Measurements from ENCODE around the gene LRP1-AS. TPM values are rescaled to one million over a fixed set of nuclear protein-coding genes. Genes with fewer than 3 reads are reported as not detected.
A peak's percentile ranks its signal among the peaks of the same experiment; 100 is the strongest.

LRP1-AS gene
- total and polyA plus RNA-seq, 10 of the 15 experiments (the other 5 are each of a cell fraction or from before 2014, with no cell fraction given): not detected

DNA sequence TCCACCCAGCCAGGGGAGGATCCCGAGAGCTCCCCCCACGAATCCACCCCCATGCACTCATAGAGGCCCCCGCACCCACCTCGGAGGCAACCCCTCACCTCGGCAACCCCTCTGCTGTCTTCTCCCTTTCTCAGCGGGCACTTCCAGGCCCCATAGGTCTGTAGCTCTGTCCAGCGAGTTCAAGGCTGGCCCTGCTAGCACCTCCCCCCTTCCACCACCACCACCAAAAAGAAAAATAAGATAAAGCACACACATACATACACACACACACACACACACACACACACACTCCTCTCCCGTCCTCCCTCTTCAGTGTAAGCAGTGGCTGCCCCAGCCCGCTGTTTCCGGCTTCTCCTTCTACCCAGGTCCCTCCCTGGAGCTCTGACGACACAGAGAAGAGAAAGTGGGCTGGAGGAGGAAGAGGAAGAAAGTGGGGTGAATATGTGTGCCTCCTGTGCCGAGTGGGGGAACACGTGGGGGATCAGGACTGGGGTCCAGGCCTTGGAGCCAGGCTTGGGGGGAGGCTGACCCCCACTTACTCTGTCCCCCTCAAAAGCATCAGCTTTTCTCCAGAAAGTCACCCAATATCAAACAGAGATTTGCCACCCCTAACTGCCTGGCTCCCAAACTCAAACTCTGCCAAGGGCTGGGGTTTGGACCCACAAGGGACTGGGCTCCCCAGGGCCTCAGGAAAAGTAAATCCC lies 36.2 kb downstream of the LRP1-AS start, which contains the start of gene STAT6 (continued):
- no peak for TF ChIP-seq DPF2 (IDR thresholded peaks at IDR 0.05)
- no peak for TF ChIP-seq CBX3 (IDR thresholded peaks at IDR 0.05; ENCODE audit: borderline replicate concordance, low read depth)
- TF ChIP-seq, protein P1, sequence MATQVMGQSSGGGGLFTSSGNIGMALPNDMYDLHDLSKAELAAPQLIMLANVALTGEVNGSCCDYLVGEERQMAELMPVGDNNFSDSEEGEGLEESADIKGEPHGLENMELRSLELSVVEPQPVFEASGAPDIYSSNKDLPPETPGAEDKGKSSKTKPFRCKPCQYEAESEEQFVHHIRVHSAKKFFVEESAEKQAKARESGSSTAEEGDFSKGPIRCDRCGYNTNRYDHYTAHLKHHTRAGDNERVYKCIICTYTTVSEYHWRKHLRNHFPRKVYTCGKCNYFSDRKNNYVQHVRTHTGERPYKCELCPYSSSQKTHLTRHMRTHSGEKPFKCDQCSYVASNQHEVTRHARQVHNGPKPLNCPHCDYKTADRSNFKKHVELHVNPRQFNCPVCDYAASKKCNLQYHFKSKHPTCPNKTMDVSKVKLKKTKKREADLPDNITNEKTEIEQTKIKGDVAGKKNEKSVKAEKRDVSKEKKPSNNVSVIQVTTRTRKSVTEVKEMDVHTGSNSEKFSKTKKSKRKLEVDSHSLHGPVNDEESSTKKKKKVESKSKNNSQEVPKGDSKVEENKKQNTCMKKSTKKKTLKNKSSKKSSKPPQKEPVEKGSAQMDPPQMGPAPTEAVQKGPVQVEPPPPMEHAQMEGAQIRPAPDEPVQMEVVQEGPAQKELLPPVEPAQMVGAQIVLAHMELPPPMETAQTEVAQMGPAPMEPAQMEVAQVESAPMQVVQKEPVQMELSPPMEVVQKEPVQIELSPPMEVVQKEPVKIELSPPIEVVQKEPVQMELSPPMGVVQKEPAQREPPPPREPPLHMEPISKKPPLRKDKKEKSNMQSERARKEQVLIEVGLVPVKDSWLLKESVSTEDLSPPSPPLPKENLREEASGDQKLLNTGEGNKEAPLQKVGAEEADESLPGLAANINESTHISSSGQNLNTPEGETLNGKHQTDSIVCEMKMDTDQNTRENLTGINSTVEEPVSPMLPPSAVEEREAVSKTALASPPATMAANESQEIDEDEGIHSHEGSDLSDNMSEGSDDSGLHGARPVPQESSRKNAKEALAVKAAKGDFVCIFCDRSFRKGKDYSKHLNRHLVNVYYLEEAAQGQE (IDR thresholded peaks at IDR 0.05; ENCODE audit: low read depth, low read length): no peak
- TF ChIP-seq MYB (IDR thresholded peaks at IDR 0.05; ENCODE audit: borderline replicate concordance, low read depth, low read length): no peak
- TF ChIP-seq NRF1 (conservative IDR thresholded peaks at IDR 0.05; ENCODE audit: low read depth, low read length): no peak
- TF ChIP-seq, protein P2, sequence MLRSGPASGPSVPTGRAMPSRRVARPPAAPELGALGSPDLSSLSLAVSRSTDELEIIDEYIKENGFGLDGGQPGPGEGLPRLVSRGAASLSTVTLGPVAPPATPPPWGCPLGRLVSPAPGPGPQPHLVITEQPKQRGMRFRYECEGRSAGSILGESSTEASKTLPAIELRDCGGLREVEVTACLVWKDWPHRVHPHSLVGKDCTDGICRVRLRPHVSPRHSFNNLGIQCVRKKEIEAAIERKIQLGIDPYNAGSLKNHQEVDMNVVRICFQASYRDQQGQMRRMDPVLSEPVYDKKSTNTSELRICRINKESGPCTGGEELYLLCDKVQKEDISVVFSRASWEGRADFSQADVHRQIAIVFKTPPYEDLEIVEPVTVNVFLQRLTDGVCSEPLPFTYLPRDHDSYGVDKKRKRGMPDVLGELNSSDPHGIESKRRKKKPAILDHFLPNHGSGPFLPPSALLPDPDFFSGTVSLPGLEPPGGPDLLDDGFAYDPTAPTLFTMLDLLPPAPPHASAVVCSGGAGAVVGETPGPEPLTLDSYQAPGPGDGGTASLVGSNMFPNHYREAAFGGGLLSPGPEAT (IDR thresholded peaks at IDR 0.05; ENCODE audit: low read depth): peak; percentile 23; the same call in 1 of the 2 replicates
- no peak for TF ChIP-seq BHLHE40 (IDR thresholded peaks at IDR 0.05; ENCODE audit: borderline replicate concordance in 1 of 2, low read depth in 2 of 2, low read length in 1 of 2)
- TF ChIP-seq RAD51 (IDR thresholded peaks at IDR 0.05): no peak
- peak; percentile 79; the same call in 1 of the 2 replicates for TF ChIP-seq PML (IDR thresholded peaks at IDR 0.05; ENCODE audit: low read length)
- TF ChIP-seq POLR2AphosphoS5 (IDR thresholded peaks at IDR 0.05; ENCODE audit: low read length): peak; percentile 88
- TF ChIP-seq, protein P3, sequence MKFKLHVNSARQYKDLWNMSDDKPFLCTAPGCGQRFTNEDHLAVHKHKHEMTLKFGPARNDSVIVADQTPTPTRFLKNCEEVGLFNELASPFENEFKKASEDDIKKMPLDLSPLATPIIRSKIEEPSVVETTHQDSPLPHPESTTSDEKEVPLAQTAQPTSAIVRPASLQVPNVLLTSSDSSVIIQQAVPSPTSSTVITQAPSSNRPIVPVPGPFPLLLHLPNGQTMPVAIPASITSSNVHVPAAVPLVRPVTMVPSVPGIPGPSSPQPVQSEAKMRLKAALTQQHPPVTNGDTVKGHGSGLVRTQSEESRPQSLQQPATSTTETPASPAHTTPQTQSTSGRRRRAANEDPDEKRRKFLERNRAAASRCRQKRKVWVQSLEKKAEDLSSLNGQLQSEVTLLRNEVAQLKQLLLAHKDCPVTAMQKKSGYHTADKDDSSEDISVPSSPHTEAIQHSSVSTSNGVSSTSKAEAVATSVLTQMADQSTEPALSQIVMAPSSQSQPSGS (IDR thresholded peaks at IDR 0.05; ENCODE audit: low read length): no peak
- 0 out of 2 replicates have a peak, but pooled peaks have one; percentile 9 for TF ChIP-seq EED (IDR thresholded peaks at IDR 0.05; ENCODE audit: low read depth)
- TF ChIP-seq, protein P4, sequence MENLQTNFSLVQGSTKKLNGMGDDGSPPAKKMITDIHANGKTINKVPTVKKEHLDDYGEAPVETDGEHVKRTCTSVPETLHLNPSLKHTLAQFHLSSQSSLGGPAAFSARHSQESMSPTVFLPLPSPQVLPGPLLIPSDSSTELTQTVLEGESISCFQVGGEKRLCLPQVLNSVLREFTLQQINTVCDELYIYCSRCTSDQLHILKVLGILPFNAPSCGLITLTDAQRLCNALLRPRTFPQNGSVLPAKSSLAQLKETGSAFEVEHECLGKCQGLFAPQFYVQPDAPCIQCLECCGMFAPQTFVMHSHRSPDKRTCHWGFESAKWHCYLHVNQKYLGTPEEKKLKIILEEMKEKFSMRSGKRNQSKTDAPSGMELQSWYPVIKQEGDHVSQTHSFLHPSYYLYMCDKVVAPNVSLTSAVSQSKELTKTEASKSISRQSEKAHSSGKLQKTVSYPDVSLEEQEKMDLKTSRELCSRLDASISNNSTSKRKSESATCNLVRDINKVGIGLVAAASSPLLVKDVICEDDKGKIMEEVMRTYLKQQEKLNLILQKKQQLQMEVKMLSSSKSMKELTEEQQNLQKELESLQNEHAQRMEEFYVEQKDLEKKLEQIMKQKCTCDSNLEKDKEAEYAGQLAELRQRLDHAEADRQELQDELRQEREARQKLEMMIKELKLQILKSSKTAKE (IDR thresholded peaks at IDR 0.05; ENCODE audit: low read depth, poor library complexity, severe bottlenecking): no peak
- no peak for TF ChIP-seq ZNF24 (IDR thresholded peaks at IDR 0.05)
- no peak for TF ChIP-seq HDAC6 (IDR thresholded peaks at IDR 0.05; ENCODE audit: unreplicated experiment)
- no peak for TF ChIP-seq SUPT20H (IDR thresholded peaks at IDR 0.05; ENCODE audit: borderline replicate concordance, control insufficient read depth, low read depth, low read length)
- 0 out of 2 replicates have a peak, but pooled peaks have one; percentile 6 for TF ChIP-seq ZBED1 (IDR thresholded peaks at IDR 0.05; ENCODE audit: borderline replicate concordance)

All from GM12878 (cell line).